ENCODE results near the gene ADAM12. TPM values are rescaled to one million over a fixed set of nuclear protein-coding genes. Genes with fewer than 3 reads are reported as not detected.

The ADAM12 gene
- total RNA-seq, 1 experiment from 2014 or later = 0.24 TPM

GRCh38 chr10:126245501-126245900 lies 142.8 kb downstream of the ADAM12 start:
- Histone ChIP-seq H2AFZ (ENCODE audit: low read length) (no peak overlapping the region), H2BK15ac (ENCODE audit: low read depth, low read length) (no peak overlapping the region), H3K27me3 (ENCODE audit: insufficient read depth, low read length) (no peaks in the 10 kb centered on the region), H3T11ph (ENCODE audit: low read length) (no peak overlapping the region), H3K4me2 (ENCODE audit: insufficient read depth, insufficient read length, low read length) (no peak overlapping the region), H3K23me2 (ENCODE audit: insufficient read length, low read depth, low read length, poor library complexity, severe bottlenecking) (no peaks in the 10 kb centered on the region), H4K5ac (ENCODE audit: insufficient read length, low read depth, low read length) (no peak overlapping the region), H2AK5ac (ENCODE audit: insufficient read length, low read length) (no peak overlapping the region), H3K18ac (ENCODE audit: insufficient read length, low read depth, low read length) (no peak overlapping the region), H4K8ac (replicated peaks; ENCODE audit: insufficient read length, low read depth, low read length) (no peak overlapping the region), H3K56ac (ENCODE audit: insufficient read length, low read depth, low read length) (no peak overlapping the region), H2BK12ac (ENCODE audit: insufficient read length, low read depth, low read length) (no peak overlapping the region), H3K4ac (ENCODE audit: low read depth, low read length) (no peak overlapping the region), H3K23ac (ENCODE audit: insufficient read length, low read depth, low read length) (no peak overlapping the region), H4K91ac (ENCODE audit: insufficient read length, low read depth, low read length) (no peak overlapping the region), H3K27ac (ENCODE audit: insufficient read length, low read depth, low read length) (no peak overlapping the region), H3K9ac (ENCODE audit: extremely low read depth, insufficient read length, low read length) (no peak overlapping the region), H3K79me1 (ENCODE audit: insufficient read depth, low read depth, low read length, poor library complexity, severe bottlenecking) (no peaks in the 10 kb centered on the region), H3K14ac (ENCODE audit: insufficient read depth, low read length) (no peak overlapping the region), H2BK120ac (ENCODE audit: low read depth, low read length, poor library complexity, severe bottlenecking) (no peak overlapping the region), H3K4me1 (ENCODE audit: insufficient read depth, low read length) (peaks cover 2% of the 10 kb centered on the region; the same call in 1 of the 2 replicates), H3K79me2 (ENCODE audit: insufficient read depth, low read length) (no peaks in the 10 kb centered on the region), H4K20me1 (ENCODE audit: control insufficient read depth, insufficient read depth, insufficient read length) (no peaks in the 10 kb centered on the region), H3K9me3 (ENCODE audit: control insufficient read depth, low read depth, low read length) (no peaks in the 10 kb centered on the region), H2BK5ac (ENCODE audit: insufficient read length, low read length) (no peak overlapping the region), H2BK20ac (ENCODE audit: low read depth, low read length, poor library complexity, severe bottlenecking) (no peak overlapping the region)
- no peak for TF ChIP-seq CTCF (conservative IDR thresholded peaks at IDR 0.05)
- peaks cover 9 to 16% of the 10 kb centered on the region in 2 experiments for H3K4me1 Mint-ChIP-seq
- no peaks in the 10 kb centered on the region for H3K9me3 Mint-ChIP-seq
- no peak overlapping the region for H3K4me3 Mint-ChIP-seq
- no peak overlapping the region for H3K27ac Mint-ChIP-seq
- H3K27me3 Mint-ChIP-seq (ENCODE audit: low read depth) = no peaks in the 10 kb centered on the region
- no peaks in the 10 kb centered on the region for H3K36me3 Mint-ChIP-seq (ENCODE audit: insufficient read depth in 1 of 3, low read depth in 3 of 3)
- no CpG with 5 or more reads among the region's 4 CpGs for WGBS (ENCODE audit: extremely low coverage, insufficient read length, low lambda C conversion rate)
- no peak for DNase-seq

Data from H9 (cell line).